ENCODE data around the gene PSMB4. TPM values are rescaled to one million over a fixed set of nuclear protein-coding genes. Genes with fewer than 3 reads are reported as not detected.

The PSMB4 gene
- total RNA-seq, 1 donor from 2014 or later = 301 TPM

- Histone ChIP-seq H3K4me3 (ENCODE audit: low read depth, low read length) (no peak overlapping the region), H3K36me3 (ENCODE audit: control insufficient read depth, insufficient read depth, low read length) (peaks cover 10% of the 10 kb centered on the region), H3K27me3 (ENCODE audit: control insufficient read depth, insufficient read depth, low read length) (no peaks in the 10 kb centered on the region)
- DNase-seq (ENCODE audit: low read depth) = no peak
- TF ChIP-seq CTCF (IDR thresholded peaks at IDR 0.05; ENCODE audit: insufficient read depth, low read length, poor library complexity, severe bottlenecking) = no peak
These were observed 1.9 kb downstream of the PSMB4 start for GRCh38 chr1:151401125-151401788.

- Histone ChIP-seq H3K4me3 (ENCODE audit: low read depth, low read length) (no peak overlapping the region), H3K36me3 (ENCODE audit: control insufficient read depth, insufficient read depth, low read length) (peaks cover 11% of the 10 kb centered on the region), H3K27me3 (ENCODE audit: control insufficient read depth, insufficient read depth, low read length) (no peaks in the 10 kb centered on the region)
- DNase-seq (ENCODE audit: low read depth) = no peak
- TF ChIP-seq CTCF (IDR thresholded peaks at IDR 0.05; ENCODE audit: insufficient read depth, low read length, poor library complexity, severe bottlenecking) = no peak
These were observed 2.5 kb downstream of the PSMB4 start for GRCh38 chr1:151401860-151402259.

- TF ChIP-seq CTCF (IDR thresholded peaks at IDR 0.05; ENCODE audit: insufficient read depth, low read length, poor library complexity, severe bottlenecking) = no peak
- peaks cover 11% of the 10 kb centered on the region for H3K36me3 ChIP-seq (ENCODE audit: control insufficient read depth, insufficient read depth, low read length)
These were observed 3.4 kb downstream of the PSMB4 start for GRCh38 chr1:151402764-151403163.

GRCh38 chr1:151403612-151404011 lies 4.2 kb downstream of the PSMB4 start:
- no peaks in the 10 kb centered on the region for H3K27me3 ChIP-seq (ENCODE audit: control insufficient read depth, insufficient read depth, low read length)
- H3K36me3 ChIP-seq (ENCODE audit: control insufficient read depth, insufficient read depth, low read length) = peaks cover 12% of the 10 kb centered on the region
- no peak for DNase-seq (ENCODE audit: low read depth)
- H3K4me3 ChIP-seq (ENCODE audit: low read depth, low read length) = no peak overlapping the region
- no peak for TF ChIP-seq CTCF (IDR thresholded peaks at IDR 0.05; ENCODE audit: insufficient read depth, low read length, poor library complexity, severe bottlenecking)

More at GRCh38 chr1:151402764-151403163, 3.4 kb downstream of the PSMB4 start:
- DNase-seq (ENCODE audit: low read depth) = no peak
- H3K4me3 ChIP-seq (ENCODE audit: low read depth, low read length) = no peak overlapping the region
- H3K27me3 ChIP-seq (ENCODE audit: control insufficient read depth, insufficient read depth, low read length) = no peaks in the 10 kb centered on the region

- TF ChIP-seq CTCF (IDR thresholded peaks at IDR 0.05; ENCODE audit: insufficient read depth, low read length, poor library complexity, severe bottlenecking) = no peak
- peaks cover 12% of the 10 kb centered on the region for H3K36me3 ChIP-seq (ENCODE audit: control insufficient read depth, insufficient read depth, low read length)
- DNase-seq (ENCODE audit: low read depth) = no peak
- H3K27me3 ChIP-seq (ENCODE audit: control insufficient read depth, insufficient read depth, low read length) = no peaks in the 10 kb centered on the region
- no peak overlapping the region for H3K4me3 ChIP-seq (ENCODE audit: low read depth, low read length)
These were observed 6.0 kb downstream of the PSMB4 start for GRCh38 chr1:151405187-151405951.

Data from kidney epithelial cell (primary cell).